Measurements from ENCODE around the gene OR6S1. TPM values are rescaled to one million over a fixed set of nuclear protein-coding genes. Genes with fewer than 3 reads are reported as not detected.
"Not testable (repeated sequence)": the region's sequence is repeated elsewhere in the genome, so short reads cannot be mapped to it uniquely, and the experiment has no call there.

The OR6S1 gene
- total and polyA plus RNA-seq, 2 donors from 2014 or later = not detected

GRCh38 chr14:20601522-20601921, 40.0 kb downstream of the OR6S1 start:
- H3K27me3 ChIP-seq (ENCODE audit: control insufficient read depth, insufficient read depth, low read length) = no peaks in the 10 kb centered on the region
- no peak overlapping the region for H3K27ac ChIP-seq (ENCODE audit: low read depth in 2 of 2, low read length in 2 of 2)
- DNase-seq = no peak
- H3K9ac ChIP-seq (ENCODE audit: low read length in 3 of 3) = no peak overlapping the region
- intact Hi-C loops (cut with DNase I) = loop anchor here (10.0 kb wide), 2 partner anchors 187 to 277 kb away; partner anchors contain the start of gene TEP1
- TF ChIP-seq CTCF (IDR thresholded peaks at IDR 0.05; ENCODE audit: borderline replicate concordance, extremely low read depth, insufficient read depth) = no peak
- no peaks in the 10 kb centered on the region for H3K9me3 ChIP-seq (ENCODE audit: control insufficient read depth in 2 of 3, insufficient read depth in 1 of 3, low read length in 3 of 3)
- no peaks in the 10 kb centered on the region for H3K4me1 ChIP-seq (ENCODE audit: control insufficient read depth in 2 of 3, insufficient read depth in 2 of 3, low read depth in 1 of 3, low read length in 3 of 3)
- H3K36me3 ChIP-seq (ENCODE audit: control insufficient read depth in 2 of 3, insufficient read depth in 3 of 3, low read length in 3 of 3) = no peaks in the 10 kb centered on the region
- no peak overlapping the region for H3K4me3 ChIP-seq (ENCODE audit: low read length in 3 of 3)
- no peak for FAIRE-seq

GRCh38 chr14:20597108-20597507, 44.4 kb downstream of the OR6S1 start:
- no peak overlapping the region for H3K9ac ChIP-seq (ENCODE audit: low read length in 3 of 3)
- H3K4me3 ChIP-seq (ENCODE audit: low read length in 3 of 3) = no peak overlapping the region
- H3K27ac ChIP-seq (ENCODE audit: low read depth in 2 of 2, low read length in 2 of 2) = no peak overlapping the region
- no peaks in the 10 kb centered on the region for H3K36me3 ChIP-seq (ENCODE audit: control insufficient read depth in 2 of 3, insufficient read depth in 3 of 3, low read length in 3 of 3)
- H3K27me3 ChIP-seq (ENCODE audit: control insufficient read depth, insufficient read depth, low read length) = no peaks in the 10 kb centered on the region
- TF ChIP-seq CTCF (IDR thresholded peaks at IDR 0.05; ENCODE audit: borderline replicate concordance, extremely low read depth, insufficient read depth) = no peak
- intact Hi-C loops (cut with DNase I) = no loop called here
- DNase-seq (no peak), FAIRE-seq (no peak)
- H3K4me1 ChIP-seq (ENCODE audit: control insufficient read depth in 2 of 3, insufficient read depth in 2 of 3, low read depth in 1 of 3, low read length in 3 of 3) = no peaks in the 10 kb centered on the region
- H3K9me3 ChIP-seq (ENCODE audit: control insufficient read depth in 2 of 3, insufficient read depth in 1 of 3, low read length in 3 of 3) = no peaks in the 10 kb centered on the region

GRCh38 chr14:20595726-20596125, 45.8 kb downstream of the OR6S1 start:
- H3K4me3 ChIP-seq (ENCODE audit: low read length in 3 of 3); H3K36me3 ChIP-seq (ENCODE audit: control insufficient read depth in 2 of 3, insufficient read depth in 3 of 3, low read length in 3 of 3); H3K27me3 ChIP-seq (ENCODE audit: control insufficient read depth, insufficient read depth, low read length); H3K9ac ChIP-seq (ENCODE audit: low read length in 3 of 3); DNase-seq; H3K27ac ChIP-seq (ENCODE audit: low read depth in 2 of 2, low read length in 2 of 2); intact Hi-C loops (cut with DNase I); H3K9me3 ChIP-seq (ENCODE audit: control insufficient read depth in 2 of 3, insufficient read depth in 1 of 3, low read length in 3 of 3); H3K4me1 ChIP-seq (ENCODE audit: control insufficient read depth in 2 of 3, insufficient read depth in 2 of 3, low read depth in 1 of 3, low read length in 3 of 3); FAIRE-seq: not testable (repeated sequence)

- Histone ChIP-seq H3K27me3 (ENCODE audit: control insufficient read depth, insufficient read depth, low read length) (no peaks in the 10 kb centered on the region), H3K9ac (ENCODE audit: low read length in 3 of 3) (no peak overlapping the region), H3K4me3 (ENCODE audit: low read length in 3 of 3) (no peak overlapping the region), H3K27ac (ENCODE audit: low read depth in 2 of 2, low read length in 2 of 2) (no peak overlapping the region), H3K9me3 (ENCODE audit: control insufficient read depth in 2 of 3, insufficient read depth in 1 of 3, low read length in 3 of 3) (no peaks in the 10 kb centered on the region), H3K4me1 (ENCODE audit: control insufficient read depth in 2 of 3, insufficient read depth in 2 of 3, low read depth in 1 of 3, low read length in 3 of 3) (no peaks in the 10 kb centered on the region), H3K36me3 (ENCODE audit: control insufficient read depth in 2 of 3, insufficient read depth in 3 of 3, low read length in 3 of 3) (no peaks in the 10 kb centered on the region)
- no peak for TF ChIP-seq CTCF (IDR thresholded peaks at IDR 0.05; ENCODE audit: borderline replicate concordance, extremely low read depth, insufficient read depth)
- no peak for FAIRE-seq
- intact Hi-C loops (cut with DNase I) = no loop called here
- DNase-seq = no peak
These were observed 48.9 kb downstream of the OR6S1 start for GRCh38 chr14:20592574-20592973.
